HG03060 (cell line): ENCODE measurements around the gene FGFR3.
"Not testable (repeated sequence)": the region's sequence is repeated elsewhere in the genome, so short reads cannot be mapped to it uniquely, and the experiment has no call there.

Experiments
- ATAC-seq: cut with Tn5 transposase; IDR thresholded peaks from one replicate; pipeline ENCODE4 v1.9.1; 2021; ENCODE audit warnings: low read depth, moderate number of reproducible peaks; ENCODE audit not compliant: unreplicated experiment

The FGFR3 gene

DNA sequence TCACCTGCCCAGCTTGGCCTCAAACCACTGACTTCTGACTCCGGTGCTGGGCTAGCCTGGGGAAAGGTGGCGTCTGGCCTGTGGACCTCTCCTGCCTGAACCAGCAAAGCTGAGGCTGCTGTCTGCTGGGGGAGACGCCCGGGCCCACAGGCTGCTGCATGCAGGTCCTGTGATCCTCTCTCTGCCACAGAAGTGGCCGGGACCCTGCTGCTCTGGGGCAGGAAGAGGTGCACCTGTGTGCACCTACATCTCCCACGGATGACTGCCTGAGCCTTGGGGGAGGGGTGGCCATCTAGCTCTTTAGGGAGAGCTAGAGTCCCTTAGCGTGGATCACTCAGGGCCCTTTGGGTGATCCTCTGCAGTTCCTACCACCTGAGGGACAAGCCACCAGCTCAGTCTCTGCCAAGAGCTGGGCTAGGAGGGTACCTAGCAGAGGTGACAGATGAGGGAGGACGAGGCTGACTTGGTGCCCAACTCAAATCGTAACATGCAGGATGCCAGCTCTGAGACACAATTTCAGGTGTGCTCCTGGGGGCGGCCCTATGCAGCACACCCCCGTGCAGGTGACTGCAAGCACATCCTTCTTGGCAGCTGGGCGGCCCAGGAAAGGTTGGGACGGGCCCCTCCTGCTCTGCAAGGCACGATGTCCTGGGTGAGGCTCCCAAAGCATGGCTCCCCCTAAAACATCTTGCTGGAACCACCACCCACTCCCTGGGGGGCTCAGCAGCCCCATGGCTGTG is 40.4 kb downstream of the FGFR3 start:
- no peak for ATAC-seq

DNA sequence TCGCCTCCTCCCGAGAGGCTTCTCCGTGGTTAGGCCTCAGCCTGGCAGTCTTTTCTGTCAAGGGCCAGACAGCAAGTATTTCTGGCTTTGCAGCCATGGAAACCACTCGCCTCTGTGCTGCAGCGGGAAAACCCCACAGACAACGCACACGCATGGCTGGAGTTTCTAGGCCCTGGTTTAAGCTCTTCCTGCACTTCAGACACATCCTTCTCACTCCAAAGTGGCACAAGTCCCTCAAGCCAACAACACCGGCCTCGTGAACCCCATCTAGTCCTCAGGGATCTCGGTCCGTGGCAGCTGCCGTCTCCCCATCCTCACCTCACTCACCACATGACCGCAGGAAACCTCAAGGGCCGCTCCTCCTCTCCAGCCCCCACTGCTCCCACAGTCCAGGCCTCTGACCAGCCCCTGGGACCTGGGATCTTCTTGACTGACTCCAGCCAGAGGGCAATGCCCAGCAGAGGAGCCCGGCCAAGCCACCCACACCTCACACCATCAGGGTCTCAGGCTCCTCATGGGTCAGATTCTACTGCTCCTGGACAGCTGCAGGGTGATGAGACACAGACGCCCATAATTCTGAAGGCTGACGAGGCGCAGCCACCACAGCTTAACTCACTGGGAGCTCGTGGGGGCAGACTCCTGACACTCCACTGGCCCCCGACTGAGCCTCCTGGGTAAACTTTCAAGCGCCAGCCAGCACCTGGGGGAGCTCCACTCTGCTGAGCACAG is 41.1 kb downstream of the FGFR3 start:
- no peak for ATAC-seq

DNA sequence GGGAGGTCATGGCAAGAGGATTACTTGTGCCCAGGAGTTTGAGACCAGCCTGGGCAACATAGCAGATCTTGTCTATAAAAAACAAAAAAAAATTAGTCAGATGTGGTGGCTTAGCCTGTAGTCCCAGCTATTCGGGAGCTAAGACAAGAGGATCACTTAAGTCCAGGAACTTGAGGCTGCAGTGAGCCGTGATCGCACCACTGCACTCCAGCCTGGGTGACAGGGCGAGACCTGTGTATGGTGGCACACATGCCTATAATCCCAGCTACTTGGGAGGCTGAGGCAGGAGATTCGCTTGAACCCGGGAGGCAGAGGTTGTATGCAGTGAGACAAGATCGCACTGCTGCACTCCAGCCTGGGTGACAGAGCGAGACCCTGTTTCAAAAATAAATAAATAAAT is 42.7 kb downstream of the FGFR3 start:
- not testable (repeated sequence) for ATAC-seq

DNA sequence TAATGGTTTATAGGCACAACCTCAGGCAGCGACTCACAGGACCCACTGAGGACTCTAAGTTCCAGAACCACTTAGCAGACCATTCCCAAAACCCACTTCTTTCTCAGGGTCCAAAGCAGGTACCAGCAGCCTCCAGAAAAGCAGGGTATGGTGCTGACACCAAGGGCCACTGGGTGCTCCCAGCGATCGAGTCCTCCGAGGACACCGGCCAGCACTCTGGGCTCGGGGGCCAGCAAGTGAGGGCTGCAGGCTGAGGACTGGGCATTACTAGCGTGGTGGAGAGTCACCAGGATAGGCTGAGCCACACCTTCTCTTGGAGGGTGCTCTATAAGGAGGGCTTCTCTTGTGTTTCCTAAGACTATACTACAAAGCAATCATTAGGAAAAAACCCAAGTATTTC is 43.6 kb downstream of the FGFR3 start:
- ATAC-seq = no peak

DNA sequence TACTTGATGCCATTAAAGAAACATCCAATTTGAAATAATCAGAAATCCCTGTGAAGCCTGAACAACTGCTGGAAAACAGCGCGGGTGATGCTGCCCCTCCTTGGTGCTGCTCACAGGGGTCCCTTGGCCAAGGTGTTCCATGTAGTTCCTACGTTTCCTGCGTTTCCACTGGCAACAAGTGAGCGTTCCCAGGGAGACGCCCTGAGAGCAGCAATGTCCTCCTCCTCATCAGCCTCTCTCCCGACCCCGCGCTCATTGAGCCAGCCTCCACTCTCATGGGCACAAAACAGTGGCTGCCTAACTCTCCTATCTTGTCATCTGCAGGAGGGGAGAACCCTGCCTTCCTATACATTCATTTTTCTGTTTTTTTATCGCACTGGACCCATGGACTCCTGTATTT is 44.0 kb downstream of the FGFR3 start:
- ATAC-seq = no peak

DNA sequence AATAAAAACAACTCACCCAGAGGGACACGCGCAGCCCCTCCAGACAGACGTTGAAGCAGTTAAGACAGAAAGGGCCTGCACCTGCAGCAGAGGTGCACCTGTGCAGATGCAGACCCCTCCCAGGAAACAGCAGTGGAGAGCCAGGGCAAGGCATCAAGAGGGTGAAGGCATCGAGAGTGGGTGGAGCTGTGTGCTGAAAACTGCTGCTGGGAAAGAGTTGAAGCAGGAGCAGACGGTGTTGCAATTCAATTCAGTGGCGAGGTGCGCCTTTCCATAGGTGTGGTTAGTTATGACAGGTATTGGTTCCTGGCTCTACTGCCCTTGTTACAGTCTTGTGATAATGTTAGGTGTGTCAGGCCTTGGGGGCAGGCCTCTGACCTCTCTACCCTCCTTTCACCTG is 46.2 kb downstream of the FGFR3 start:
- no peak for ATAC-seq

DNA sequence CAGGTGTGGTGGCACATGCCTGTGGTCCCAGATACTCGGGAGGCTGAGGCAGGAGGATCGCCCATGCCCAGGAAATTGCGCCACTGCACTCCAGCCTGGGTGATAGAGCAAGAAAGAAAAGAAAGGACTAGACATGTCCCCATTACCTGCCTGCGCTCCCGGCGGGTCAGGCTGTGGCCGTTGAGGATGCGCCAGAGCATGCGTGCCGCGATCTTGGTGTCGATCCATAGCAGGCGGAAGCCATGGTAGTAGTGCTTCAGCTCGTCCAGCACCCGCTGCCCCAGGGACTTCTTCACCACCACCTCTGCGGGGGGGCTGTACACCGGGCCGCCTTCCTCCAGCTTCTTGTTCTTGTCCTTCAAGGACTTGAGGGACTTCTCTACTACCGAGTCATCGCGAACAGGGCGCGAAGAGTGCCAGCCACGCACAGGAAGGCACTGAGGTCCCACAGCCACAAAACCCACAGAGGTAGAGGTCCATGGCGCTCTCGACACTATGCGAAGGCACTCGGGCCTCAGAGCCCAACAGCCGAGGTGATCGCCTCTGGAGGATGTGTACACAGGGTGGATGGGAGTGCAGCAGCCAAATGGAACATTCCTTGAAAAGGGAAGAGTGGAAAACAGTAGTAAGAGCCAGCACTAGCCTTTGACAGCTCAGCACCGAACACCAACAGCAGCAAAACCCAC is 48.3 kb downstream of the FGFR3 start:
- ATAC-seq = no peak

DNA sequence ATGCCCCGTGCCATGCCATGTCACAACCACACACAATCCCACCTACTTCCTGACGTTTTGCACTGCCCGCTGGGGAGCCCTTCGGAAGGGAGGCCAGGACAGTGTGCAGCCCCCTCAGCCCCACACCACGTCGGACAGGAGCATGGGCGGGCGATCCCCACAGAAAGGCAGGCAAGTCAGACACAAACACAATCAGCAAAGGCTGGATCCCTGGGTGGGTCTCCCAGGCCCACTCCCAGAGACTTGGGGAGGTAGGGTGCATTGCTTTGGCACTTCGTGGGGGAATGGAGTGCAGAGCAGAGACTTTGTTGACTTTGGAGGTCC is 48.8 kb downstream of the FGFR3 start:
- ATAC-seq = no peak

DNA sequence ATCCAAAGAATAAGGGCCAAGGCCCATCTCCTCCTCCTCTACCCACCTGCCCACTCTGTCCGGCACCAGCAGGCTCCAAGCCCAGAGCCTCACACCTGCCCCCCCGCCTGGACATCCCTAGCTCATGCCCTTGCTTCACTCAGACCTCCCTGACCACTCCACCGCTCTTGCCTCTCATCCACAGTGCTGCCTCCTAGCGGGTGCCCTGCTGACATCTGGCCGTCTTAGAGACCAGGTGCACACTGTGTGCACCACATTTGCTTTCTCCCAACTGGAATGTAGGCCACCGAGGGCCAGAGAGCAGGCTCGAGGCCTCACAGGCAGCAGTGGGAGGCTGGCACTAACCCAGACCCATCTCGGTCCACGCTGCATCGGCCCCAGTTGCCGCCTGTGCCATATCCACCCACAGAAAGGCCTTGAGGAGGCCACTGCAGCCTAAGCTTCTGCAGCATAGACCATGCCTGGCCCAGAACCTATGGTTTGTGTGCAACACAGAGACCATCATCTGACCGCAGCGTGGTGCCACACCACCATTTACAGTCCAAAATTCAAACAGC is 49.3 kb downstream of the FGFR3 start:
- ATAC-seq = no peak

DNA sequence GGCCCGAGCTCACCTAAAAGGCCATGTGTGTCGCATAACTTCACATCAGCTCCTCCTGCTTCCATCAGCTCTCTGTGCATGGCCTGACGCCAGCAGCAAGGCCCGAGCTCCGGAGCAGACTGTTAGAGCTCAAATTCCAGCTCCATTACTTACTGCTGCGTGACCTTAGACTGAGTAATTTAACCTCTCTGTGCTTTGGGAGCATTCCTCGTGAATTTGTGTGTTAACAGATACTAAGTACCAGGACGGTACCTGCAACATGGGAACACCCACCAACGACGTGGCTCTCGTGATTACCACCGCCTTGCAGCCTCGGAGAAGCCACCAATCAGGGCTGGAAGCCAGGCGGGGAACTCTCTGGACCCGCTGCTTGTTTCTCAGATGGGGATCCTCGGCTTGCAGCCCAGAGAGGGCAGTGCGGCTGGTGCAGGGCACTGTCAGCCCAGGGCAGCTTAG is 49.9 kb downstream of the FGFR3 start:
- ATAC-seq = no peak

DNA sequence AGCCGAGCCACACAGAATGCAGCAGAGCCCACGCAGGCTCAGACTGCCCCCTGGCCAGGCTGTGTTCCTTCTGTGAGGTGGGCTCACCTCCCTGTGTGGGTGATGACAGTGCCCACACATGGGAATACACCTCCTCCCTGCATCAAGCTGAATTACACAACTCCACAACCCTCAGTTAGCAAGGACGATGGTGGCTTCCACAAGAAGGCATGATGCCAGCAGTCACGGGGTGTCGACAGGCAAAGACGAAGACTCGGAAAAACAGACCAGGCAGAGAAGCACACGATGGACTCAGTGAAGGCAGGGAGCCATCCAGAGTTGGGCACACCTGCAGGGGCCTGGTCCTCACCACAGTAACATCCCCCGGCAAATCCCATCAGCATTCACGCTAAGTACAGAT is 50.8 kb downstream of the FGFR3 start:
- ATAC-seq = no peak

DNA sequence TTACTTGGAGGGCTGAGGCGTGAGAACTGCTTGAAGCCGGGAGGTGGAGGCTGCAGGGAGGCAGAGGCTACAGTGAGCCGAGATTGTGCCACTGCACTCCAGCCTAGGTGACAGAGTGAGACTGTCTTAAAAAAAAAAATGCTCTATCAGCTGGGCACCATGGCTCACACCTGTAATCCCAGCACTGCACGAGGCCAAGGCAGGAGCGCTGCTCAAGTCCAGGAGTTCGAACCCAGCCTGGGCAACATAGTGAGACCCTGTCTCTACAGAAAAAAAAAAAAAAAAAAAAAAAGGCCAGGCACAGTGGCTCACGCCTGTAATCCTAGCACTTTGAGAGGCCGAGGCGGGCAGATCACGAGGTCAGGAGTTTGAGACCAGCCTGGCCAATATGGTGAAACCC is 51.5 kb downstream of the FGFR3 start:
- not testable (repeated sequence) for ATAC-seq

DNA sequence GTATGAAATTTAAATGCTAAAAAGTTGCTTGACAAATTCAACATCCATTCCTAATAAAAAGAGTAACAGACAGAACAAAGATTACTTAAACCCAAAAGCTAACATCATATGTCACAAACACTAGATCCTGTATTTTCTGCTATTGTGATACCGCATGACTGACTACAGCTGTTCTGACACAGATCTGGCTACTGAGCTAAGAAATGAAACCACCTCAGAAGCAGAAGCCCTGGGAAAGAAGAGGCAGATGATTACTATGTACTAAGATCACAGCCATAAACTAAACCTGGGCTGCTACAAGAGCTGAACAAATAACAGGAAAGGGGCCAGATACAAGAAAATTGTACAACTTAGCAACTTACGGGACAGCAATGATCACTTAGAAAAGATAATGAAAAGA is 53.5 kb downstream of the FGFR3 start:
- ATAC-seq = no peak

DNA sequence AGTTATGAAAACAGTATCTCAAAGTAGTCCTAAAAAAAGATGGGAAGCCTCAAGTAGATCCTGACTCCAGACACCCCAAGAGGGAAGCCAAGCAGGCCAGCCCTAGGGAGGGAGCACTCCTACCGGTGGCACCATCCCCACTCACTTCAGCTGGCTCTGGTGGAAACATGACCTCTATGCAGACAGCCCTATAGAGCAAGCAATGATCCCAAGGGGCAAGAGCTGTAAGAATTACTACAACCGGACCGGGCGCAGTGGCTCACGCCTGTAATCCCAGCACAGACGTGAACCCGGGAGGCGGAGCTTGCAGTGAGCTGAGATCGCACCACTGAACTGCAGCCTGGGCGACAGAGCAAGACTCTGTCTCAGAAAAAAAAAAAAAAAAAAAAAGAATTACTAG is 57.2 kb downstream of the FGFR3 start:
- no peak for ATAC-seq

DNA sequence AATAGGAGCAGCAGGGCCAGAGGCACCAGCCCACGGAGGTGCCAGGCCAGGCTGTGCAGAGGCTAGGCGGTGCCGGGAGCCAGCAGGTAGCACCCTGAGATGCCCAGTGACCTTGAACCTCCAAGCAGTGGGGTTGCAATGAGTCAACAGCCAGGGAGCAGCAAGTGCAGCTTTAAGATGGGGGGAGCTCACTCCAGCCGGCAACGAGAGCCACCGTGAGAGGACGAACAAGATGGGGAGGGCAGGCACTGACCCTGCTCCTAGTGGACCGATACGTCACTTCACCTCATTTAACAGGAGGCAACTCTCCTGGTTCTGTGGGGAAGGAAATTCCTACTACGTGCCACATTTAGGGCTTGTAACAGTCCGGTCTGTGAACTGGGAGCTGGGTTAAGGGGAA is 58.1 kb downstream of the FGFR3 start:
- ATAC-seq = no peak

DNA sequence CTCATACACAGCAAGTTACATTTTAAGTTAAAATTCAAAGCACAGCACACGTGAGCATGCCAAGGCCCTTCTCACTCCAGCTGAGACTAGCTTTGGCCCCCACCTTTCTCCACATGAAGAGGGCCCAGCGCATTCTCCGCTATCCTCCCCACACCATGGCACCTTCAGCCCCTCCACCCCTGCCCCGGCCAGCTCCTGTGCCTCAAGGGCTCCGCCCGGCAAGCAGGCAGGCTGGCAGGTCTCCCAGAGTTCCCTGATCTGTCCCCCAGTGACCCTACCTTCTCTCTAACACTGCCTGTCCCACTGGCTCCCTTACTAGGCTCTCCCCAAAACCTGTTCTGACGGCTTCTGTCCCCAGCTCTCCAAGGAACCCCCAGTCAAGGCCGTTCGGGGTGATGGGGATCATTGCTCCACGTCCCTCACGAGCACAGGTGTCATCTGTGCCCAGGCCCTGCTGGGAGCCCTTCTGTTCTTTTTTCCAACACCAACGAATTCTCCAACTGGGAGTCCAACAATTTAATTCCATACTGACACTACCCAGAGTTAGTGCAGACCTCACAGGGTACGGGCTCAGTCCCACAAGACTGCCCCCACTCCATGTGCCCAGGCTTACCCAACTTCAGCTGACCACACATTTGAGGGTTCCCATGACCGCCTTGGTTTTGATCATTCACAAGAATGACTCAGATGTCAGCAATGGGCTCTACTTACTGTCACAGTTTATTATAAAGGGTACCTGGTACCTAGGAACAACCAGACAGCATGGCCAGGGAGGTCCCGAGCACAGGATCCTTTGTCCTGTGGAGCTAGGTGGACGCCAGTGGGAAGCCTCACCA is 58.7 kb downstream of the FGFR3 start:
- ATAC-seq = no peak

DNA sequence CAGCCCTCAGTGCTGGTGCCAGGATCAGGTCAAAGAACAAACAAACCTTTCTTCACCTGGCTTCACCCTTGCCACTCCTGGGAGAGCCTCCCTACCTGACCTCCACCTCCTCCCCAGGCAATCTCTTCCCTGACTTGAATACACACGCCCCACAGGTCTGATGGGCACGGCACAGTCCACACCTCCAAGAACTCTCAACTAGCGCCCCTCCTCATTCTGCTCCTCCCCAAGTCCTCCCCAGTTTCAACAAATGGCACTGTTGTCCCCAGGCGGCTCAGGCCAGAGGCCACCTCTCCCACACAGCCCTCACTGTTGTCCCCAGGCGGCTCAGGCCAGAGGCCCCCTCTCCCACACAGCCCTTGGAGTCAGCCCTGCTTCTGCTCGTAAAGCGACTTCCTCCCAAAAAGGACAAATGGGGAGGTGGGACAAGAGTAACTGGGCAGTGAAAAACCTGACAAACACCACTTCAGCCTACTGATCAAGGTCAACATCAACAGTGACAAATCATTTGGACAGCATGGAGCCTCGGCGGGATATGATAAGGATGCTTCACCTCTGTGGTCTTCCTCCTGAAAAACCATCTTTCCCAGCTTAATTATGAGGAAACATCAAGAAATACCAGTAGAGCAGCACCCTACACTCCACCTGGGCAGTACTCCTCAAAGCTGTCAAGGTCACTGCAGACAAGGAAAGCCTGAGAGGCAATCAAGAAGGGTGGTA is 60.0 kb downstream of the FGFR3 start:
- ATAC-seq = no peak

DNA sequence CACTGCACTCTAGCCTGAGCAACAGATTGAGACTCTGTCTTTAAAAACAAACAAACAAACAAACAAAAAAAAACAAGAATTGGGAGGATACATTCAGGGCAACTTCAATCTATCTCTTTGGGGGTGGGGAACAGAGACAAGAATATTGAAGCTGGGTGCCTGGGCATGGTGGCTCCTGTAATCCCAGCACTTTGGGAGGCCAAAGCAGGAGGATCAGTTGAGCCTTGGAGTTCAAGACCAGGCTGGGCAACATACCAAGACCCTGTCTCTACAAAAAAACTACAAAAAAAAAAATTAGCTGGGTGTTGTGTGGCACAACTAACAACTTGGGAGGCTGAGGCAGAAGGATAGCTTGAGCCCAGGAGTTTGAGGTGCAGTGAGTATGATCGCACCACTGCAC is 61.7 kb downstream of the FGFR3 start:
- ATAC-seq = no peak

DNA sequence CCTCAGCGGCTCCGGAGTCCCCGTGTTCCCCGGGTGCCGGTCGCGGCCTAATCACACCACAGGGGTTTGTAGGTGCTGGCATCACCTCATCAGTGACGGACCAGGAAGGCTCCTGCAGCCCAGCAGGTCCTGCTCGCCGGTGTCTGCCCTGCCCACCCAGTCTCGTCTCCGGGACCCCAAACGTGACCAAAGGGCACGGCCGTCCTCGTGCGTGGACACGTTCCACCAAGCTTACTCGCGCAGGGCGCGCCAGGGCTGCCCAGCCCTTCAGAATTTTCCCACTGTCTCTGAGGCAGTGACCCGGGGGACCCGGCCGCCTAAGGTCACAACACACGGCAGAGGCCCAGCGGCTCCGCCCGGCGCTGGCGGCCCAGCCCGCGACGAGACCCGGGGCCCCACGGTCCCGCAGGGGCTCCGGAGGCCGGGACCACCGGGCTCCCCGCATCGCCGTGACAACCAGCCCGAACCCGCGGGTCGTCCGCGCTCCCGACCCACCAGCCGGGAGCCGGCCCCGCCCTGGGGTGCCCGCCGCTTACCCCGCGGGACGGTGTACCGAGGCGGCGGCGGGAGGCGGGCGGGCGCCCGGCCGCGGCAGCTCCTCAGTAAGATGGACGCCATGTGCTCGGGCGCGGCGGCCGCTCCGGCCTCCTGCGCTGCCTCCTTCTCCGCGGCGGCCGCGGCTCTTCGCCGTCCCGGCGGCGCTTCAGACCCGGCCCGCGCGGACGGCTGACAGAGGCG is 62.4 kb downstream of the FGFR3 start:
- no peak for ATAC-seq
